Neural cell (in vitro differentiated cells): ENCODE results near the gene SDK1. TPM values are rescaled to one million over a fixed set of nuclear protein-coding genes. Genes with fewer than 3 reads are reported as not detected.

ENCODE experiments used
- H2AFZ ChIP-seq: fragments of 200-600, 300-800 bp; sonication (generic), shearing (Covaris generic); 2 replicates; pipeline ENCODE4 v1.6.0; 2014; ENCODE audit warnings: low read depth, mild to moderate bottlenecking, antibody characterized with exemption, low read length, moderate library complexity
- H3F3A ChIP-seq: fragments of 200-600 bp; shearing (Covaris generic); 2 replicates; pipeline ENCODE4 v1.6.1; 2016; ENCODE audit warnings: mild to moderate bottlenecking, moderate library complexity, mixed read lengths, antibody characterized with exemption, low read length; ENCODE audit not compliant: insufficient read depth, poor library complexity, severe bottlenecking
- H3K27ac ChIP-seq: fragments of 200-600, 300-800 bp; sonication (generic), shearing (Covaris generic); 2 replicates; pipeline ENCODE4 v1.5.1; 2014; ENCODE audit warnings: mild to moderate bottlenecking, low read length, moderate library complexity
- H3K27me3 ChIP-seq: fragments of 300-800, 200-600 bp; sonication (generic), shearing (Covaris generic); 2 replicates; pipeline ENCODE4 v1.6.0; 2014; ENCODE audit warnings: mild to moderate bottlenecking, low read depth, low read length, moderate library complexity; ENCODE audit not compliant: insufficient read depth
- H3K36me3 ChIP-seq: fragments of 300-800, 200-600 bp; sonication (generic), shearing (Covaris generic); 2 replicates; pipeline ENCODE4 v1.5.1; 2014; ENCODE audit warnings: mild to moderate bottlenecking, antibody characterized with exemption, low read length, moderate library complexity; ENCODE audit not compliant: insufficient read depth
- H3K4me2 ChIP-seq: fragments of 300-800, 200-600 bp; sonication (generic), shearing (Covaris generic); 2 replicates; pipeline ENCODE4 v1.6.0; 2014; ENCODE audit warnings: mild to moderate bottlenecking, low read length
- H3K4me3 ChIP-seq: fragments of 300-800, 200-600 bp; sonication (generic), shearing (Covaris generic); 2 replicates; pipeline ENCODE4 v1.5.1; 2014; ENCODE audit warnings: mild to moderate bottlenecking, low read length, moderate library complexity
- H3K79me2 ChIP-seq: fragments of 200-600 bp; shearing (Covaris generic); replicated peaks from 2 replicates; pipeline ENCODE4 v1.6.0; 2014; ENCODE audit warnings: mild to moderate bottlenecking, low read length, moderate library complexity; ENCODE audit not compliant: insufficient read depth
- H3K9ac ChIP-seq: fragments of 300-800, 200-600 bp; sonication (generic), shearing (Covaris generic); 2 replicates; pipeline ENCODE4 v1.6.1; 2016; ENCODE audit warnings: mild to moderate bottlenecking, low read length, mixed read lengths
- H3K9me2 ChIP-seq: fragments of 200-600 bp; shearing (Covaris generic); 2 replicates; pipeline ENCODE4 v1.6.1; 2016; ENCODE audit warnings: mild to moderate bottlenecking, low read length, mixed read lengths; ENCODE audit not compliant: insufficient read depth
- H3K9me3 ChIP-seq: fragments of 200-600, 300-800 bp; sonication (generic), shearing (Covaris generic); 2 replicates; pipeline ENCODE4 v1.6.1; 2016; ENCODE audit warnings: mild to moderate bottlenecking, mixed run types, low read length, moderate library complexity, mixed read lengths
- H4K20me1 ChIP-seq: fragments of 200-600 bp; shearing (Covaris generic); 2 replicates; pipeline ENCODE4 v1.6.1; 2016; ENCODE audit warnings: mild to moderate bottlenecking, mixed run types; ENCODE audit not compliant: insufficient read depth
- EP300 ChIP-seq: fragments of 450-650 bp; conservative IDR thresholded peaks from 2 replicates; pipeline ENCODE4 v1.6.1; 2014; ENCODE audit warnings: antibody characterized with exemption, mild to moderate bottlenecking, moderate library complexity; ENCODE audit not compliant: poor library complexity, severe bottlenecking
- EZH2 ChIP-seq: fragments of 200-600, 300-800 bp; shearing (Covaris generic), sonication (generic); IDR thresholded peaks from 2 replicates; pipeline ENCODE4 v1.6.1; 2014; ENCODE audit warnings: antibody characterized with exemption, low read length, borderline replicate concordance, mild to moderate bottlenecking; ENCODE audit not compliant: insufficient read depth, poor library complexity, severe bottlenecking
- MXI1 ChIP-seq: fragments of 450-650 bp; conservative IDR thresholded peaks from 2 replicates; pipeline ENCODE4 v1.6.1; 2014; ENCODE audit warnings: antibody characterized with exemption, mild to moderate bottlenecking; ENCODE audit not compliant: poor library complexity, severe bottlenecking
- POLR2AphosphoS5 ChIP-seq: IDR thresholded peaks from 2 replicates; pipeline ENCODE4 v1.6.1; 2012
- RAD21 ChIP-seq: fragments of 450-650 bp; conservative IDR thresholded peaks from 2 replicates; pipeline ENCODE4 v1.6.1; 2014; ENCODE audit warnings: antibody characterized with exemption, mild to moderate bottlenecking, moderate library complexity
- SMC3 ChIP-seq: fragments of 450-650 bp; conservative IDR thresholded peaks from 2 replicates; pipeline ENCODE4 v1.6.1; 2014; ENCODE audit warnings: antibody characterized with exemption, mild to moderate bottlenecking, moderate library complexity; ENCODE audit not compliant: poor library complexity
- TAF1 ChIP-seq: IDR thresholded peaks from 2 replicates; pipeline ENCODE4 v1.6.1; 2012; ENCODE audit warnings: low read depth
- polyA plus RNA-seq: library from polyadenylated mRNA; depleted of rRNA; stranded (reverse); fragments of >200 nt; gene quantifications from 2 replicates; pipeline ENCODE4 v1.2.3, GENCODE V29; 2014
- TF ChIP-seq, protein P1 (sequence below): fragments of 450-650 bp; IDR thresholded peaks from 2 replicates; pipeline ENCODE4 v1.5.1; 2014; ENCODE audit warnings: antibody characterized with exemption, mild to moderate bottlenecking, moderate library complexity; ENCODE audit not compliant: poor library complexity, severe bottlenecking
- TF ChIP-seq, protein P2 (sequence below): IDR thresholded peaks from 2 replicates; pipeline ENCODE4 v1.6.1; 2012; ENCODE audit warnings: borderline replicate concordance

Gene SDK1
- polyA plus RNA-seq, 1 donor from 2014 or later, result 2.7 TPM

DNA sequence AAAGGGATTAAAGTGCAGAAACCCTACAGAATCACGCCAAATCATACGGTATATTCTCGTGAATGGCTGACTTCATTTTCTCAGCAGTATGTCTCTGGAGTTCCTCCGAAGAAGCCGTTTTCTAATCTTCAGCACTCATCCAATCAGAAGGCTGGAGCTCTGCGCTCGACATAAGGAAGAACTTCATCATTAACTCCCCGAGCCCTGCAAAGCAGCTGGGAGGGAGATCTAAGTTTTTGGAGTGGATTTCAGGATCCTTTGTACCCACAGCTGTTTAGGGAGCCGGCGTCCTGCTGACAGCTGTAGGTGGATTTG lies 40.7 kb upstream of the SDK1 start:
- H3F3A ChIP-seq, result no peaks in the 10 kb centered on the region
- no peaks in the 10 kb centered on the region for H3K27me3 ChIP-seq
- no peak overlapping the region for H3K9ac ChIP-seq
- H3K9me3 ChIP-seq, result no peaks in the 10 kb centered on the region
- no peaks in the 10 kb centered on the region for H4K20me1 ChIP-seq
- no peak overlapping the region for H3K27ac ChIP-seq
- H3K4me3 ChIP-seq, result no peak overlapping the region
- no peak for TF ChIP-seq EP300
- TF ChIP-seq, protein P1, sequence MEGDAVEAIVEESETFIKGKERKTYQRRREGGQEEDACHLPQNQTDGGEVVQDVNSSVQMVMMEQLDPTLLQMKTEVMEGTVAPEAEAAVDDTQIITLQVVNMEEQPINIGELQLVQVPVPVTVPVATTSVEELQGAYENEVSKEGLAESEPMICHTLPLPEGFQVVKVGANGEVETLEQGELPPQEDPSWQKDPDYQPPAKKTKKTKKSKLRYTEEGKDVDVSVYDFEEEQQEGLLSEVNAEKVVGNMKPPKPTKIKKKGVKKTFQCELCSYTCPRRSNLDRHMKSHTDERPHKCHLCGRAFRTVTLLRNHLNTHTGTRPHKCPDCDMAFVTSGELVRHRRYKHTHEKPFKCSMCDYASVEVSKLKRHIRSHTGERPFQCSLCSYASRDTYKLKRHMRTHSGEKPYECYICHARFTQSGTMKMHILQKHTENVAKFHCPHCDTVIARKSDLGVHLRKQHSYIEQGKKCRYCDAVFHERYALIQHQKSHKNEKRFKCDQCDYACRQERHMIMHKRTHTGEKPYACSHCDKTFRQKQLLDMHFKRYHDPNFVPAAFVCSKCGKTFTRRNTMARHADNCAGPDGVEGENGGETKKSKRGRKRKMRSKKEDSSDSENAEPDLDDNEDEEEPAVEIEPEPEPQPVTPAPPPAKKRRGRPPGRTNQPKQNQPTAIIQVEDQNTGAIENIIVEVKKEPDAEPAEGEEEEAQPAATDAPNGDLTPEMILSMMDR, result no peak
- TF ChIP-seq EZH2, result no peak
- TF ChIP-seq TAF1, result no peak
- no peak for TF ChIP-seq SMC3
- TF ChIP-seq RAD21, result no peak
- TF ChIP-seq, protein P2, sequence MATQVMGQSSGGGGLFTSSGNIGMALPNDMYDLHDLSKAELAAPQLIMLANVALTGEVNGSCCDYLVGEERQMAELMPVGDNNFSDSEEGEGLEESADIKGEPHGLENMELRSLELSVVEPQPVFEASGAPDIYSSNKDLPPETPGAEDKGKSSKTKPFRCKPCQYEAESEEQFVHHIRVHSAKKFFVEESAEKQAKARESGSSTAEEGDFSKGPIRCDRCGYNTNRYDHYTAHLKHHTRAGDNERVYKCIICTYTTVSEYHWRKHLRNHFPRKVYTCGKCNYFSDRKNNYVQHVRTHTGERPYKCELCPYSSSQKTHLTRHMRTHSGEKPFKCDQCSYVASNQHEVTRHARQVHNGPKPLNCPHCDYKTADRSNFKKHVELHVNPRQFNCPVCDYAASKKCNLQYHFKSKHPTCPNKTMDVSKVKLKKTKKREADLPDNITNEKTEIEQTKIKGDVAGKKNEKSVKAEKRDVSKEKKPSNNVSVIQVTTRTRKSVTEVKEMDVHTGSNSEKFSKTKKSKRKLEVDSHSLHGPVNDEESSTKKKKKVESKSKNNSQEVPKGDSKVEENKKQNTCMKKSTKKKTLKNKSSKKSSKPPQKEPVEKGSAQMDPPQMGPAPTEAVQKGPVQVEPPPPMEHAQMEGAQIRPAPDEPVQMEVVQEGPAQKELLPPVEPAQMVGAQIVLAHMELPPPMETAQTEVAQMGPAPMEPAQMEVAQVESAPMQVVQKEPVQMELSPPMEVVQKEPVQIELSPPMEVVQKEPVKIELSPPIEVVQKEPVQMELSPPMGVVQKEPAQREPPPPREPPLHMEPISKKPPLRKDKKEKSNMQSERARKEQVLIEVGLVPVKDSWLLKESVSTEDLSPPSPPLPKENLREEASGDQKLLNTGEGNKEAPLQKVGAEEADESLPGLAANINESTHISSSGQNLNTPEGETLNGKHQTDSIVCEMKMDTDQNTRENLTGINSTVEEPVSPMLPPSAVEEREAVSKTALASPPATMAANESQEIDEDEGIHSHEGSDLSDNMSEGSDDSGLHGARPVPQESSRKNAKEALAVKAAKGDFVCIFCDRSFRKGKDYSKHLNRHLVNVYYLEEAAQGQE, result no peak
- TF ChIP-seq MXI1, result no peak
- TF ChIP-seq POLR2AphosphoS5, result no peak
- no peaks in the 10 kb centered on the region for H3K9me2 ChIP-seq
- H3K79me2 ChIP-seq, result no peaks in the 10 kb centered on the region
- no peaks in the 10 kb centered on the region for H3K36me3 ChIP-seq
- H2AFZ ChIP-seq, result no peak overlapping the region
- no peak overlapping the region for H3K4me2 ChIP-seq

DNA sequence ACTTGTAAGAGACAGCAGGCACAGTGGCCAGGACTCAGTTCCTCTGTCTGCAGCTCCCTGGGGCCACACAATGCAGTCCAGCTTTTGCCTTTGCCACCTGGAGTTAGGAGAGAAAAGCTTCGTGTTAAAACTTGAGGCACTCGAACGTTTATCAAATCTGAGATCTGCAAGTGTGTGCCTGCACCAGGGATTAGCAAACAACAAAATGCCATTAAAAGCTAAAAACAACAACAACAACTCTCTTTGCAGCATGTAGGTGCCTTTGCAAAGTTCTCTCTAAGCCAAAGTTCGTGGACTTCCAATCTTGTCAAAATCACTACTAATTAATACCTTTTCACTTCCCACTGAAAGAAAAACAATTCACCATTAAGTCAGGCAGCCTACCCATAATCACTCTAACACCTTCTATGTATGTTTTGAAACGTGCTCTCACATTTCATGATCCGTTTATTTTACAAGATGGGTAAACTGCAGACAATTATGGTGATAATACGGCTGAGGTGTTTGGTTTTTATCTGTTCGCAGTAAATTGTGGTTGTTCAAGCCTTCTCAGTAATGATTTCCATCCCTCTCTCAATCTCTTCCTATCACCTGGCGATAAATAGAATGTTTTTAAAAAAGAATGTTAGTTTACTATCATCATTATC lies 36.2 kb upstream of the SDK1 start:
- no peaks in the 10 kb centered on the region for H4K20me1 ChIP-seq
- no peaks in the 10 kb centered on the region for H3K9me3 ChIP-seq
- no peaks in the 10 kb centered on the region for H3K9me2 ChIP-seq
- no peak overlapping the region for H3K4me2 ChIP-seq
- TF ChIP-seq, protein P1, result no peak
- no peak for TF ChIP-seq TAF1
- TF ChIP-seq RAD21, result no peak
- TF ChIP-seq MXI1, result no peak
- no peak for TF ChIP-seq EP300
- no peaks in the 10 kb centered on the region for H3K36me3 ChIP-seq
- H3K4me3 ChIP-seq, result no peak overlapping the region
- no peaks in the 10 kb centered on the region for H3K79me2 ChIP-seq
- no peak overlapping the region for H2AFZ ChIP-seq
- no peak overlapping the region for H3K9ac ChIP-seq
- H3F3A ChIP-seq, result no peaks in the 10 kb centered on the region
- H3K27me3 ChIP-seq, result no peaks in the 10 kb centered on the region
- no peak overlapping the region for H3K27ac ChIP-seq
